IgD-negative memory B cell (primary cell): ENCODE data around the gene AGPAT2. TPM values are rescaled to one million over a fixed set of nuclear protein-coding genes. Genes with fewer than 3 reads are reported as not detected.

Experiments
- H3K27ac Mint-ChIP-seq, 3 donors: one replicate each; pipeline ENCODE4 v1.8.0; 2020 to 2022; ENCODE audit warnings: mild to moderate bottlenecking in 3 of 3, mixed read lengths in 3 of 3, moderate library complexity in 1 of 3
- H3K27me3 Mint-ChIP-seq: one replicate; pipeline ENCODE4 v1.8.0; 2021; ENCODE audit warnings: mixed read lengths
- H3K36me3 Mint-ChIP-seq: one replicate; pipeline ENCODE4 v1.8.0; 2020; ENCODE audit warnings: mild to moderate bottlenecking, mixed read lengths
- H3K4me1 Mint-ChIP-seq, 3 donors: one replicate each; pipeline ENCODE4 v1.8.0; 2020 to 2022; ENCODE audit warnings: mixed read lengths in 3 of 3, mild to moderate bottlenecking in 1 of 3
- H3K4me3 Mint-ChIP-seq, 4 donors: one replicate each; pipeline ENCODE4 v1.8.0; 2020 to 2022; ENCODE audit warnings: mild to moderate bottlenecking in 4 of 4, mixed read lengths in 4 of 4, moderate library complexity in 3 of 4
- H3K9me3 Mint-ChIP-seq, 3 donors: one replicate each; pipeline ENCODE4 v1.8.0; 2020 to 2021; ENCODE audit warnings: mixed read lengths in 3 of 3, mild to moderate bottlenecking in 1 of 3
- polyA plus RNA-seq: library from polyadenylated mRNA; unstranded; fragments of 300-500 nt; fragmentation: Illumina TruSeq; gene quantifications from one replicate; pipeline ENCODE4 v1.2.3, GENCODE V29; 2021

The AGPAT2 gene
- polyA plus RNA-seq, 1 donor from 2014 or later = 42.0 TPM

DNA sequence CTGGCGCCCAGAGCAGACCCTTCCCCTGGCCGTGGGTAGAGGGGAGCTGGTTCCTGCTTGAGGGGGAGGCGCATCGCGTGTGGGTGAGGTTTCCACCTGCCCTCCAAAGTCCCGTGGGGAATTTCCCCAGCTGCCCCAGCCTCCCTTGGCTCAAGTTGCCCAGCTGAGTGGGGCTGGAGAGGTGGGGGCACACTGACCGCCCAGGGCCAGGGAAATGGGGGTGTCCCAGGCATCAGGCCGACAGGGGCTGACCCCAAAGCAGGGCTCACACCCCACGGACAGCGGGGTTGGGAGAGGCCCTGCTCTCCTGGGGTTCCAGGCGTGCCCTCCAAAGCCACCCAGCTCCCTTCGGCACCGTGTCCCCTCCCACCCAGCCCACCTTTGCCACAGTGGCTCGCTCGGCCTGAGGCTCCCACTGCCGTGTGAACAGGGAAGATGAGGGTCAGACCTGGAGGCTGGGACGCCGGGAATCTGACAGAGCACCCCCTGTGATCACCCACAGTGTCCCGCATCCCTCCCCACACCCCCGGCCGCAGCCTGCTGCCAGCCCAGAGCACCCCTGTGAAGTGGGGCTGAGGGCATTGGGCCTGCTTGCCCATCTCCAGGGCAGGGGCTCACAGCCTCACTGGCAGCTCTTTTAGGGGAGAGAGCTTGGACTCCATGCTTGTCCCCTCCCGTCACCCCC, 25.5 kb downstream of the AGPAT2 start:
- Mint-ChIP-seq H3K36me3 (no peaks in the 10 kb centered on the region), H3K4me3 (peak overlapping the region in 1 of 4 donors; percentile 28), H3K27me3 (peaks cover 38% of the 10 kb centered on the region), H3K4me1 (peaks cover 0 to 9% (median 4%) of the 10 kb centered on the region in 3 donors), H3K9me3 (no peaks in the 10 kb centered on the region), H3K27ac (no peak overlapping the region)

DNA sequence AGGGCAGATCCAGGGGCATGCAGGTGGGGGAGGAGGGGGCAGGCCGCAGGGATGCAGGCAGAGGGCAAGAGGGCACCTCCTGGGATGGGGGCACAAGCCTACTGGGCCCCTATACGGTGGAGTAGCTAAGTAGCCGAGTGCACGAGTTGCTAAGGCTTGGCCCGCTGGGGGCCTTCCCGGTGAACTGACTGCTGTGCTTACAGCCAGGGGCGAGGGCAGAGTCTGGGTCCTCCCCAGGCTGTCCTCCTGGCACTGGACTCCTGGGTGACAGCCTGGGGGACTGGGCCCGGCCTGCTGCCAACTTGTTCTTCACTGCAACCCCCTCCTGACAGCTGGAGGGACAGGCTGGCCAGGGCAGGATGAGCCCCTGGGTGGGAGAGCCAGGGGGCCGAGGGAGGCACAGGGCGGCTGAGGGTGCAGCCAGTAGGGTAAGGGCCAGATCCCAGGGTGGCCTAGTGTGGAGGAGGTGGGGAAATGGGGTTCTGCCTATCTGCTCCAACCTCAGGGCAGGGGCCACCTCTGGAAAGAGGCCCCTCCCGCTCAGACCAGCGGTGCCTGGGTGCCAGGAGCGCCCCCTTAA, 26.2 kb downstream of the AGPAT2 start:
- no peaks in the 10 kb centered on the region for H3K9me3 Mint-ChIP-seq
- no peak overlapping the region for H3K4me3 Mint-ChIP-seq
- H3K27ac Mint-ChIP-seq = no peak overlapping the region
- peaks cover 42% of the 10 kb centered on the region for H3K27me3 Mint-ChIP-seq
- peaks cover 2 to 12% (median 5%) of the 10 kb centered on the region in 3 donors for H3K4me1 Mint-ChIP-seq
- H3K36me3 Mint-ChIP-seq = no peaks in the 10 kb centered on the region

DNA sequence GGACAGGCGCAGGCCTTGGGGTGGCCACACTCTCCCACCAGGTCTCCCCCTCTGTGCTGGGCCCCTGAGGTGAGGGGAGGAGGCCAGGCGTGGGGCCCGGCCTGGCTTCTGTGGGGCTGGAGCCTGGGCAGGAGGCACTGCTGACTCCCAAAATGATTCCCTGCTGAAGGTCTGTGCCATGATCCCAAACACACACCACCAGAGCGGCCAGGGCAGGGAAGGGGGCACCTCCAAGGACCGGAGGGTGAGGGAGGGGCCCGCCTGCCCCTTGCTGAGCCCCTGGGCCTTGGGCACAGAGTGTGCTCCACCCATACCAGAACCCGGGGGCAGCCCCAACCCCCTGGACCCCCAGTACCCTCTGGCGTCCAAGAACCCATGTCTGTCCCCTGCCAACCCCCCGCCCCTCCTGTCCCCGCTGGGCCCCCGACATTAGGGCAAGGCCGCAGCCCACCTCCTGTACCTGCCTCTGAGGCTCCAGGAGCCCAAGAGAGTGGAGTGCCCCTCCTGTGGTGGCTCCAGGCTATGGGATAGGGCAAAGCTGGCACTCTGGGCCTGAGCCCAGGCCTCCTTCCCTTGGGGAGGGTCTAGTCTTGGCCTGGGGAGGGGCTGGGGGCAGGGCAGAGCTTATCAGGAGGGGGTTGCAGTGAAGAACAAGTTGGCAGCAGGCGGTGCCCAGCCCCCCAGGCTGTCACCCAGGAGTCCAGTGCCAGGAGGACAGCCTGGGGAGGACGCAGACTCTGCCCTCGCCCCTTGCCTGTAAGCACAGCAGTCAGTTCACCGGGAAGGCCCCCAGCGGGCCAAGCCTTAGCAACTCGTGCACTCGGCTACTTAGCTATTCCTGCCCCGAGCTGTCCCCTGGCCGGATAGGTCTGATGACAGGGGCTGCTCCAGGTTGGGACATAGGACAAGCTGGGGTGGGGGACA, 27.1 kb downstream of the AGPAT2 start:
- Mint-ChIP-seq H3K27ac (no peak overlapping the region), H3K4me1 (peaks cover 6 to 14% (median 7%) of the 10 kb centered on the region in 3 donors), H3K9me3 (no peaks in the 10 kb centered on the region), H3K27me3 (peaks cover 48% of the 10 kb centered on the region), H3K36me3 (no peaks in the 10 kb centered on the region), H3K4me3 (no peak overlapping the region)

DNA sequence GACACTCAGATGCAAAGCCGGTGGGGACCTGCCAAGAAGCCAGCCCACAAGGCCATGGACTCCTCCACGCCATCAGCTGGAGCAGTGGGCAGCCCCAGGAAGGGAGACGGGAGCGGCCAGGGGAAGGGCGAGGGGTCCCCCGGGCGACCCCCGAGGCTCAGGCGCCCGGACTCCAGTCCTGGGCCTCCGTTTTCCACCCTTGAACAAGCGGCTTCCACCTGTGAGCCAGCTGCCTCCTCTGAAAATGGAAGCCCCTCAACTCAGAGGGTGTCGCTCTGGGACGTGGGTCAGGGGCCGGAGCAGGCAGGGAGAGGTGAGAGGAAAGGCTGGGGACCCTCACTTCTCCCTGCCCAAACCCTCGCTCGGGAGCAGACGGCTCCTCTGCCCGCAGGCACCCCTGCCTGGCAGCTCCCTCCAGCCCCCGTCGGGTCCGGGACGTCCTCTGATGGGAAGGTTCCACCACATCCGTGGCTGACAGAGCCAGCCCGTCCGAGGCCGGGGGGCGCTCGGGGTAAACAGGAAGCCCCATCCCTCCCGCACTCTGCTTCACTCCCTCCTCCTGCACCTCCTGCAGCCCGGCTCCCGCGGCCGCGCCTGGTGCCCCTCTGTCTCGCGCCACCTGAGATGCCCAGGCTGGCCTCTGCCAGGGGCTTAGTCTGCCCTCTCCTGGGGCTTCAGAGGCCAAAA, 28.3 kb downstream of the AGPAT2 start:
- peaks cover 44% of the 10 kb centered on the region for H3K27me3 Mint-ChIP-seq
- peak overlapping the region in 1 of 4 donors; percentile 68 for H3K4me3 Mint-ChIP-seq
- H3K9me3 Mint-ChIP-seq = no peaks in the 10 kb centered on the region
- H3K4me1 Mint-ChIP-seq = peaks cover 6 to 14% (median 7%) of the 10 kb centered on the region in 3 donors
- H3K36me3 Mint-ChIP-seq = no peaks in the 10 kb centered on the region
- peak overlapping the region in 2 of 3 donors; percentile 2 to 27 for H3K27ac Mint-ChIP-seq

DNA sequence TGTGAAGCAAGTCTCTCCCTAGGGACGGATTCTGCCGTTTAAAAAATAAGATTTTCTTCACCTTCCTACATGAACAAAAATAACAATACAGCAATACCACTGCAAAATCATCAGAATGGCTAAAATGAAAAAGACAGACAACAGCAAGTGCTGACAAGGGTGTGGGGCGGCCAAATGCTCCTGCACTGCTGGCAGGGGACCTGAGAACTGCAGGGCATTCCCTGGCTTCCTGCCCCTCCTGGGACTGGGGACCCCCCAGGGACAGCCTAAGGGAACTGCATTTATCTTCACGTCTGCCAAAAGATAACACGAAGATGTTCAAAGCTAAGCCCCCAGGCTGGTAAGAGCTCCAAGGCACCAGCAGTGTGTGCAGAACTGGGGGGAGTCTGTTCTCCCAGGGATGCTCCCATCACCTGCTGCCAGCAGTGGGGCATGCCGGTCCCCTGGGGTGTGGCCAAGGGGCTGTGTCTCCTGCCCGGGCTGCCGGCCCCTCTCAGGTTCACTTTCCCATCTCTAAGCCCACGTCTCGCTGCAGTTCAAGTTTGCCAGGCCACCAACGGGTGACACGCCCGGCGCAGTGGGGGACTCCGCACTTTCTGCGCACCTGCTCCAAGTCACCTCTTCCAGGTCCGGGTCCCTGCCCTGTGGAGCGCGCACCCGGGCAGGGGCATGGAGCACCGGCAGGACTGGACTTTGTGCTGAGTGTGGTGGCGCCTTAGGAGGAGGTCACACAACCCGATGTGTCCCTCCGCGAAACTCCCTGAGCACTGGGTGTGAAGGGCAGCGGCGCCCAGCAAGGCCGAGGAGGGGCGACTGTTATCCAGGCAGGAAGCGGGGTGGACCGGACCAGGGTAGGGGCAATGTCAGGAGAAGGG, 29.0 kb downstream of the AGPAT2 start:
- H3K4me1 Mint-ChIP-seq = peaks cover 6 to 14% (median 7%) of the 10 kb centered on the region in 3 donors
- H3K4me3 Mint-ChIP-seq = peak overlapping the region in 2 of 4 donors; percentile 35 to 68
- no peaks in the 10 kb centered on the region for H3K9me3 Mint-ChIP-seq
- no peaks in the 10 kb centered on the region for H3K36me3 Mint-ChIP-seq
- H3K27ac Mint-ChIP-seq = peak overlapping the region in 2 of 3 donors; percentile 2 to 27
- H3K27me3 Mint-ChIP-seq = peaks cover 49% of the 10 kb centered on the region

DNA sequence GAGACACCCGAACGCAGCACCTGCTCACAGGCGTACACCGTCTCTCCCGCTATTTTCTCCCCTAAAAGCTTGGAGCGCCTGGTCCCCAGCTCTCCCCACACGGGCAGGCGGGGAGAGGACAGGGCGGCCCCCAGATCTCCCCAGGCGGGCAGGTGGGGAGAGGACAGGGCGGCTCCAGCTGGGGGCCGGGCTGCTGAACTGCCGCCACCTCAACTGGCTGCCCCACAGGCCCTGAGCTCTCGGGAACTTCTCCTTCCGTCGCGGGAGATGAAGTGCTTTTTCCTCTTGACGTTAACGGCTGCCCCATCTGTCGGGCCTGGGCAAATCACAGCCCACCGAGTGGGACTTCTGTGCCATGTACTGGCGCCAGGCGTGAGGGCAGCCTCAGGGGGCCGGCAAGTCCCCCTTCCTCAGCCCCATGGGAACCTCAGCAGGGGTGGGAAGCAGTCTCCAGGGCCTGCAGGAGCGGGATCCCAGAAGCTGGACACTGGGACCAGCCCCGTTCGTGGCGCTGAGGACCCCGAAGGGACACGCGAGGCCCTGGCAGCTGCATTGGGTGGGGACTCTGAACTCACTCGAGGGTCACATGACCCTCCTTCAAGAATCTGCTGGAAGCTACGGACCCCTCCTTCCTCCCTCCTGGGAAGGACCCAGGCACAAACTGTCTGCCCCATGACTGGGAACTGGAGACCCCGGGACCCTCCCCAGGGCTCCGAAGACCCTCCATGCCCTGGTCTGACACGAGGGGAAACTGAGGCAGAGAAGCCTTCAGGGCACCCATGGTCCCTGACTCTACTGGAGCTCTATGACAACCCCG, 30.3 kb downstream of the AGPAT2 start:
- peaks cover 6 to 14% (median 7%) of the 10 kb centered on the region in 3 donors for H3K4me1 Mint-ChIP-seq
- no peaks in the 10 kb centered on the region for H3K9me3 Mint-ChIP-seq
- no peak overlapping the region for H3K27ac Mint-ChIP-seq
- H3K27me3 Mint-ChIP-seq = peaks cover 51% of the 10 kb centered on the region
- H3K4me3 Mint-ChIP-seq = no peak overlapping the region
- H3K36me3 Mint-ChIP-seq = no peaks in the 10 kb centered on the region

DNA sequence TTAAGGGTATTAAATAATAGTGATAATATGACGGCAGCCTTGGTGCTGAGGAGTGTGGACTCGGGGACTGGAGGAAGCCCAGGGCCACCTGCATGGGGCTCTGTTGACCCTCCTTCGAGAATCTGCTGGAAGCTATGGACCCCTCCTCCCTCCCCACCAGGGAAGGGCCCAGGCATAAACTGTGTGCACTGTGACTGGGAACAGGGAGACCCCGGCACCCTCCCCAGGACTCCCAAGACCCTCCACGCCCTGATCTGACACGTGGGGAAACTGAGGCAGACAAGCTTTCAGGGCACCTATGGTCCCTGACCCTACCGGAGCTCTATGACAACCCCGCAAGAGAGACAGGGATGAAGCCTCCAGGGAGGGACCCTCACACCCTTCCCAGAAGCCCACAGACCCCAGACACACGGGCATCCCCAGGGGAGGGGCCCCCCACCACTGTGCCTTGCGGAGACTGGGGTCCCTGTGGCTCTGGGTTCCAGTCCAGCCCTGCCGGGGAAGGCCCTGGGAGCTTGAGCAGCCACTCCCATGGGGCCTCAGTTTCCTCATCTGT, 31.0 kb downstream of the AGPAT2 start:
- peaks cover 48% of the 10 kb centered on the region for H3K27me3 Mint-ChIP-seq
- no peak overlapping the region for H3K4me3 Mint-ChIP-seq
- no peaks in the 10 kb centered on the region for H3K36me3 Mint-ChIP-seq
- peaks cover 6 to 14% (median 7%) of the 10 kb centered on the region in 3 donors for H3K4me1 Mint-ChIP-seq
- H3K27ac Mint-ChIP-seq = no peak overlapping the region
- H3K9me3 Mint-ChIP-seq = no peaks in the 10 kb centered on the region

DNA sequence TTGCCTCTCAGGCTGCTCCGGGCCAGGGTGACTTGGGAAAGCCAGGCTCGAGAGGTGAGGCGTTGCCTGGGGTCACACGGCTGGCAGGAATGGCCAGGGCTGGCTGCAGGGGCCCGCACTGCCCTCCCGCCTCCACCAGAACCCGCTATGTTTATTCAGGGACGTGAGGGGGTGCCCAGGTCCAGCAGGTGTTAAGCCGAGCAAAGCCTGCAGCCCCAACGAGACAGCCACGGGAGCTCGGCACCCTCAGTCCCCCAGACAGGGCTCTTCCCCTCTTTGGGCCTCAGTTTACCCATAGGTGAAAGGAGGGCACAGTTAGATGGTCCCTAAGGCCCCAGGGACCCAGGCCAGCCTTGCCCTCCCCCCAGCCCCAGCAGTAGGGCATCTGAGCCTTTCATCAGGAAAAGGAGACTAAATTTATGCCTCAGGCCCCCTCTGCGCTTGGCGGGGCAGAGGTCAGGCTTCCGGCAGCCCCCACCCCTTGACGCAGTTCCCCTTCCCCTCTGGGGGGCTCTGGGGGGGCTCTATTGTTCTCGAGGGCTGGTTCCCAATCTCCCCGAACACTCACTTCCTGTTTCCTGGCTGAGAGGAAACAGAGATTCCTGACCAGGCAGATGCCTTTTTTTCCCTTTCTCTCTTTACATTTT, 31.6 kb downstream of the AGPAT2 start:
- no peaks in the 10 kb centered on the region for H3K36me3 Mint-ChIP-seq
- peaks cover 8 to 18% (median 10%) of the 10 kb centered on the region in 3 donors for H3K4me1 Mint-ChIP-seq
- H3K27ac Mint-ChIP-seq = no peak overlapping the region
- no peaks in the 10 kb centered on the region for H3K9me3 Mint-ChIP-seq
- peaks cover 48% of the 10 kb centered on the region for H3K27me3 Mint-ChIP-seq
- peak overlapping the region in 1 of 4 donors; percentile 13 for H3K4me3 Mint-ChIP-seq

DNA sequence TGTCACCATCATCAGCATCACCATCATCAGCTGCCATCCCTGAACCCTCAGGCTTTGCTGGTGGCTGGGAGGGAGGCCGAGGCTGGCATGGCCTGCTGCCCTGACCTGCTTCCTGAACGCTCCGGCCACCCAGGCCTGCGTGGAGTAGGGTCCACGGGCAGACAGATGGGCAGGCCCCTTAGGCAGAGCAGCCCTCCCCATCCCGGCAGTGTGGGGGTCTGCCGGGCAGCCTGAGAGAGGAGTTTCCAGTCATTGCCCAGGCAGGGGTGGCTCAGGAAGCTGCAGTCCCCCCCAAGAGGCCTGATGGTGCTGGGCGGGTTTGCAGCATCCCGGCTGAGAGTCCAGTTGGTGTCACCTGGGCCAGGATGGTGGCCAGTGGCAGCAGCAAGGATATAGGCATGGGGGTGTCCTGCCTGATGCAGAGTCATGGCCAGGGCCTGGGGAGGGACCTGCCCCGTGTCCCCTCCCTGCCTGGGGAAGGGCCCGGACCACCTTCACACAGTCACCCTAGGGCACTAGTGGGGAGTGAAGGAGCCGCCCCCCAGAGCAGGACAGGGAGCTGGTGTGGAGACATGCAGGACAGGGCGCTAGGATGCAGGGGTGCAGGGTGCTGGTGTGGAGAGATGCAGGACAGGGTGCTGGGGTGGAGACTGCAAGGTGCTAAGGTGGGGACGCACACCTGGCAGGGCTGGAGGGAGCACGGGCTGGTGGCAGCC, 32.3 kb downstream of the AGPAT2 start:
- H3K27ac Mint-ChIP-seq = no peak overlapping the region
- H3K9me3 Mint-ChIP-seq = no peaks in the 10 kb centered on the region
- H3K27me3 Mint-ChIP-seq = peaks cover 43% of the 10 kb centered on the region
- peak overlapping the region in 1 of 4 donors; percentile 13 for H3K4me3 Mint-ChIP-seq
- H3K36me3 Mint-ChIP-seq = no peaks in the 10 kb centered on the region
- peaks cover 11 to 19% (median 12%) of the 10 kb centered on the region in 3 donors for H3K4me1 Mint-ChIP-seq

DNA sequence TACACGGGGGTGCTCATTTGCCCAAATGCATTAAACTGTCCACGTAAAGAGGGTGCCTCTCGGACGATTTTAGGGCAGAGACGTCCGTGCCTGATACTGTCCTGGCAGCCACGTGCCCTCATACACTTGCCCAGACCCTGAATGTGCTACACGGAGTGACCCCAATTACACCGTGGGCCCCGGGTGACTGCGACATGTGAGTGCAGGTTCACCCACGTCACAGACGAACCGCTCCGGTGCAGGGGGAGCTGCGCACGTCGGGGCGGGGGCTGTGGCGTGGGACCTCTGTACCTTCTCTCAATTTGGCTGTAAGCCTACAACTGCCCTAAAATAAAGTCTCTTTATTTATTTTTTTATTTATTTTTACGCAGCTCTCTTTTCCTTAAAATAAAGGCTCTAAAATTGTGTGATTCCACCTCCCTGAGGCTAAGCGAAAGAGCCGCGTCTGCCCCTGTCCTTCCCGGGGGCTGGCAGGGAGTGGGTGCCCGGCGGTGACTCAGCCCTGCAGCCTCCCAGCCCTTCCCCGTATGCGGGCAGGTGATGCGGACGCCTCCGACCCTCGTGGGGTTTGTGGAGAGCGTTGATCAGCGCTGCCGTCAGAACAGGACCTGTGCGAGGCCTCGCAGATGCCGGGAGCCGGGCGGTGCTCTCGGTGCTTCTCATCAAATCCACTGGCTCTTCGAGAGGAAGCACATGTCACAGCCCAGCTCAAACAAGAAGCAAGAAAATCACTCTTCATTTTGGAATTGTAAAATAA, 33.8 kb downstream of the AGPAT2 start:
- no peaks in the 10 kb centered on the region for H3K9me3 Mint-ChIP-seq
- H3K4me1 Mint-ChIP-seq = peaks cover 11 to 16% (median 12%) of the 10 kb centered on the region in 3 donors
- no peak overlapping the region for H3K4me3 Mint-ChIP-seq

DNA sequence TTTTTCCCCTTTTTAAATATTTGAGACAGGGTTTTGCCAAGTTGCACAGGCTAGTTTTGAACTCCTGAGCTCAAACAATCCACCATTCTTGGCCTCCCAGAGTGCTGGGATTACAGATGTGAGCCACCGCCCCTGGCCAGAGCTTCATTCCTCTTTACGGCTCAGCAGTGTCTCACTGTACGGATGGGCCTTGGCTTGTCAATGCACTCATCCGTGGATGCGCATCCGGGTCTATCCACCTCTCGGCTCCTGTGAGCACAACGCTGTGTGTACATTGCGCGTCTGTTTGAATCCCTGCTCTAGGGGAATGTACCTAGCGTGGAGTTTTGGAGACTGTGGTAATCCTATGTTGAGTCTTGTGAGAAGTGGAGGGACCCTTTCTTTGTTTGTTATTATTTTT, 35.4 kb downstream of the AGPAT2 start:
- H3K4me3 Mint-ChIP-seq = no peak overlapping the region
- H3K36me3 Mint-ChIP-seq = no peaks in the 10 kb centered on the region
- no peak overlapping the region for H3K27ac Mint-ChIP-seq
- H3K27me3 Mint-ChIP-seq = peaks cover 31% of the 10 kb centered on the region
- no peaks in the 10 kb centered on the region for H3K9me3 Mint-ChIP-seq
- H3K4me1 Mint-ChIP-seq = peaks cover 8 to 11% (median 11%) of the 10 kb centered on the region in 3 donors

More for the DNA sequence above, 33.8 kb downstream of the AGPAT2 start:
- H3K27ac Mint-ChIP-seq = no peak overlapping the region
- H3K27me3 Mint-ChIP-seq = peaks cover 41% of the 10 kb centered on the region
- no peaks in the 10 kb centered on the region for H3K36me3 Mint-ChIP-seq
